Small intestine (tissue), 7 donors: ENCODE results near the gene TBL3. TPM values are rescaled to one million over a fixed set of nuclear protein-coding genes. Genes with fewer than 3 reads are reported as not detected.
A peak's percentile ranks its signal among the peaks of the same experiment; 100 is the strongest.

ENCODE experiments used
- DNase-seq, 2 donors: peaks; one replicate each; pipeline versions ENCODE4 v3.0.0 to v3.0.0-alpha.2; 2013
- FAIRE-seq: peaks from 2 replicates; lab custom pipeline; 2012; peaks lifted over from hg19 to GRCh38; lab: Jason Lieb, UNC
- H3K27ac ChIP-seq, 3 donors: one replicate each; pipeline ENCODE4 v1.5.1; 2013; ENCODE audit warnings: low read length in 2 of 3, mild to moderate bottlenecking in 2 of 3, control low read depth in 1 of 3, inconsistent platforms in 1 of 3, low read depth in 1 of 3, moderate library complexity in 1 of 3
- H3K27me3 ChIP-seq, 3 donors: one replicate each; pipeline ENCODE4 v1.6.1; 2013; ENCODE audit warnings: low read length in 3 of 3, inconsistent platforms in 1 of 3; ENCODE audit not compliant: control insufficient read depth in 3 of 3, insufficient read depth in 3 of 3
- H3K36me3 ChIP-seq, 3 donors: one replicate each; pipeline ENCODE4 v1.6.1; 2013; ENCODE audit warnings: low read length in 3 of 3, inconsistent platforms in 1 of 3, low read depth in 1 of 3, mild to moderate bottlenecking in 1 of 3, moderate library complexity in 1 of 3; ENCODE audit not compliant: control insufficient read depth in 3 of 3, insufficient read depth in 2 of 3
- H3K4me1 ChIP-seq, 3 donors: one replicate each; pipeline ENCODE4 v1.6.1; 2013; ENCODE audit warnings: low read length in 2 of 3, inconsistent platforms in 1 of 3, low read depth in 1 of 3, mild to moderate bottlenecking in 1 of 3, moderate library complexity in 1 of 3; ENCODE audit not compliant: control insufficient read depth in 3 of 3, insufficient read depth in 2 of 3
- H3K4me3 ChIP-seq, 3 donors: one replicate each; pipeline ENCODE4 v1.5.1; 2013; ENCODE audit warnings: low read length in 3 of 3, control low read depth in 1 of 3, inconsistent platforms in 1 of 3, low read depth in 1 of 3, mild to moderate bottlenecking in 1 of 3, moderate library complexity in 1 of 3
- H3K9me3 ChIP-seq, 2 donors: one replicate each; pipeline ENCODE4 v1.6.1; 2013; ENCODE audit warnings: low read depth in 1 of 2, low read length in 1 of 2; ENCODE audit not compliant: control insufficient read depth in 2 of 2, insufficient read depth in 1 of 2
- WGBS, 3 donors: extraction: QIAGEN DNeasy Blood & Tissue Kit; methylation state at CpG; one replicate each; pipeline ENCODE4 v1.1.7; 2013; 5-methylcytosine and 5-hydroxymethylcytosine counted together
- polyA plus RNA-seq, 4 donors: library from polyadenylated mRNA; stranded (reverse) in 3 of 4; unstranded in 1 of 4; fragments of 200-250 nt in 3 of 4; fragments of 120-200 nt in 1 of 4; gene quantifications; one replicate each; pipeline versions ENCODE4 v1.2.1 to v1.2.3, GENCODE V29; 2013
- donor health status: healthy with polysubstance abuse.
- donor health status: control.
- donor health status: control.
- donor health status: Bipolar disorder and iron deficiency.
- donor health status: healthy.

TBL3 gene
- polyA plus RNA-seq, 4 donors = 34.1 to 49.7 (median 45.6) TPM

GRCh38 chr16:1940273-1941161, 31.3 kb upstream of the TBL3 start:
- WGBS, 3 donors = 26 to 68% (median 44%) methylated on average over 23 of the region's 23 CpGs
- H3K9me3 ChIP-seq = no peaks in the 10 kb centered on the region
- H3K4me1 ChIP-seq = peaks cover 0 to 47% (median 2%) of the 10 kb centered on the region in 3 donors
- DNase-seq = peak; percentile 70 to 80
- H3K27ac ChIP-seq = peak overlapping the region; percentile 32 to 87 (median 47)
- no peak for FAIRE-seq
- H3K4me3 ChIP-seq = peak overlapping the region in 1 of 3 donors; percentile 4
- H3K27me3 ChIP-seq = no peaks in the 10 kb centered on the region
- H3K36me3 ChIP-seq = peaks cover 4 to 43% (median 7%) of the 10 kb centered on the region in 3 donors

- no peak for DNase-seq
- no peak for FAIRE-seq
- 73 to 82% (median 76%) methylated on average over 28 to 30 of the region's 30 CpGs for WGBS, 3 donors
- Histone ChIP-seq H3K4me1 (peaks cover 0 to 44% (median 2%) of the 10 kb centered on the region in 3 donors), H3K27me3 (no peaks in the 10 kb centered on the region), H3K4me3 (peak overlapping the region in 1 of 3 donors; percentile 93), H3K27ac (peak overlapping the region; percentile 32 to 87 (median 47)), H3K36me3 (peaks cover 4 to 43% (median 7%) of the 10 kb centered on the region in 3 donors), H3K9me3 (no peaks in the 10 kb centered on the region)
Measured at GRCh38 chr16:1941162-1942046, 30.4 kb upstream of the TBL3 start.

GRCh38 chr16:1942047-1942809, 29.6 kb upstream of the TBL3 start:
- Histone ChIP-seq H3K36me3 (peaks cover 4 to 37% (median 7%) of the 10 kb centered on the region in 3 donors), H3K9me3 (no peaks in the 10 kb centered on the region), H3K4me1 (peaks cover 0 to 44% (median 2%) of the 10 kb centered on the region in 3 donors), H3K27me3 (no peaks in the 10 kb centered on the region), H3K27ac (peak overlapping the region; percentile 76 to 87 (median 78)), H3K4me3 (peak overlapping the region; percentile 75 to 93 (median 84))
- DNase-seq = peak; percentile 24 to 40
- 11 to 18% (median 11%) methylated on average over 16 to 17 of the region's 17 CpGs for WGBS, 3 donors
- no peak for FAIRE-seq

- peak within 1 kb of the TSS; percentile 75 to 93 (median 84) for H3K4me3 ChIP-seq
- no peaks in the 10 kb centered on the region for H3K27me3 ChIP-seq
- H3K9me3 ChIP-seq = no peaks in the 10 kb centered on the region
- DNase-seq (peak; percentile 99 to 100), FAIRE-seq (no peak)
- WGBS, 3 donors = 0 to 1% (median 1%) methylated on average over 56 to 77 of the region's 77 CpGs
- H3K27ac ChIP-seq = peak within 1 kb of the TSS; percentile 76 to 87 (median 78)
- H3K36me3 ChIP-seq = peaks cover 4 to 29% (median 7%) of the 10 kb centered on the region in 3 donors
- peaks cover 0 to 44% (median 2%) of the 10 kb centered on the region in 3 donors for H3K4me1 ChIP-seq
Measured at GRCh38 chr16:1942810-1943726, 28.8 kb upstream of the TBL3 start, which contains the start of gene MSRB1. TSS of gene MSRB1 (minus strand) at chr16:1943199. CDS start at chr16:1943156, 43 bp downstream.

- Histone ChIP-seq H3K4me3 (no peak overlapping the region), H3K36me3 (peaks cover 0 to 13% (median 2%) of the 10 kb centered on the region in 3 donors), H3K9me3 (no peaks in the 10 kb centered on the region), H3K27me3 (no peaks in the 10 kb centered on the region), H3K4me1 (peaks cover 0 to 31% (median 2%) of the 10 kb centered on the region in 3 donors), H3K27ac (no peak overlapping the region)
- 91 to 94% (median 93%) methylated on average over 21 of the region's 21 CpGs for WGBS, 3 donors
- DNase-seq (no peak), FAIRE-seq (no peak)
Measured at GRCh38 chr16:1944612-1945199, 27.1 kb upstream of the TBL3 start.

- H3K27ac ChIP-seq = no peak overlapping the region
- no peak for FAIRE-seq
- peaks cover 0 to 6% (median 0%) of the 10 kb centered on the region in 3 donors for H3K36me3 ChIP-seq
- no peaks in the 10 kb centered on the region for H3K9me3 ChIP-seq
- no peaks in the 10 kb centered on the region for H3K27me3 ChIP-seq
- peaks cover 0 to 20% (median 0%) of the 10 kb centered on the region in 3 donors for H3K4me1 ChIP-seq
- DNase-seq = no peak
- WGBS, 3 donors = 85 to 89% (median 85%) methylated on average over 19 of the region's 19 CpGs
- no peak overlapping the region for H3K4me3 ChIP-seq
Measured at GRCh38 chr16:1945559-1946391, 26.1 kb upstream of the TBL3 start.
